DMS53 (cell line): ENCODE measurements around the gene ELOVL7.
A peak's percentile ranks its signal among the peaks of the same experiment; 100 is the strongest.
"Not testable (repeated sequence)": the region's sequence is repeated elsewhere in the genome, so short reads cannot be mapped to it uniquely, and the experiment has no call there.

Source experiments
- DNase-seq: peaks from one replicate; lab custom pipeline; 2025; lab: John Stamatoyannopoulos, UW

The ELOVL7 gene

GRCh38 chr5:60715201-60715928 lies 128.7 kb downstream of the ELOVL7 start:
- DNase-seq = not testable (repeated sequence)

DNA sequence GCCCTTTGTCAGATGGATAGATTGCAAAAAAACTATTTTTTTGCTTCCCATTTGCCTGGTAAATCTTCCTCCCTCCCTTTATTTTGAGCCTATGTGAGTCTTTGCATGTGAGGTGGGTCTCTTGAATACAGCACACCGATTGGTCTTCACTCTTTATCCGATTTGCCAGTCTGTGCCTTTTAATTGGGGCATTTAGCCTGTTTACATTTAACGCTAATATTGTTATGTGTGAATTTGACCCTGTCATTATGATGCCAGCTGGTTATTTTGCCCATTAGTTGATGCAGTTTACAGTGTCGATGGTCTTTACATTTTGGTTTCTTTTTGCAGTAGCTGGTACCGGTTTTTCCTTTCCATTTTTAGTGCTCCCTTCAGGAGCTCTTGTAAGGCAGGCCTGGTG lies 131.1 kb downstream of the ELOVL7 start:
- DNase-seq = no peak

GRCh38 chr5:60711892-60712291 lies 132.2 kb downstream of the ELOVL7 start:
- DNase-seq = not testable (repeated sequence)

DNA sequence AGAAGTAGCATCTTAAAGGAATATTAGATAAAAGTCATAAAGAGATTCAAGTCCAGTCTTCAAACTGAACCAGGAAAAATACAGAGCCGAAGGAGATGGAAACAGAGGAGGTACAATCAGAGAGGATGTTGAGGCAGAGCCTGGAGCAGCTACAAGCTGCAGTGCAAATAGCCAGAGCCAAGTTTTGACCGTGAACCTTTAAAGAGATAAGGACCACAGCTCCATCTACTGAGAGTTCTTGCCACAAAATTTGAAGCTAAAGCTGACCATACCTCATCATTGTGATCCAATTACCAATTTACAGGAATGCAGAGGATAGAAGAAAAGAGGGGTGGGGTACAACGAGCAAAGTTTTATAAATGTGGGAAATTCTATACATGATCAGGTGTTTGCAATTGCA lies 133.7 kb downstream of the ELOVL7 start:
- DNase-seq = no peak

DNA sequence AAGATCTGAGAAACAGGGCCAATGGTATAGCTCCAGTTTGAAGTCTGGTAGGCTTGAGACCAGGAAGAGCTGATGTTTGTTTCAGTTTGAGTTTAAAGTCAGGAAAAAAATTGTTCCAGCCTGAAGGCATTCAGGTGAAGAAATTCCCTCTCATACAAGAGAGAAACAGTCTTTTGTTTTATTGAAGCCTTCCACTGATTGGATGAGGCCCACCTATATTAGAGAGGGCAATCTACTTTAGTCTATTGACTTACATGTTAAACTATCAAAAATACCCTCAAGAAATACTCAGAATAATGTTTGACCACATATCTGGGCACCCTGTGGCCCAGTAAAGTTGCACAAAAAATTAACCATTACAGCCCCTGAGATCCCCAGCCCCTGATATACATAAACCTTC lies 138.9 kb downstream of the ELOVL7 start:
- no peak for DNase-seq

DNA sequence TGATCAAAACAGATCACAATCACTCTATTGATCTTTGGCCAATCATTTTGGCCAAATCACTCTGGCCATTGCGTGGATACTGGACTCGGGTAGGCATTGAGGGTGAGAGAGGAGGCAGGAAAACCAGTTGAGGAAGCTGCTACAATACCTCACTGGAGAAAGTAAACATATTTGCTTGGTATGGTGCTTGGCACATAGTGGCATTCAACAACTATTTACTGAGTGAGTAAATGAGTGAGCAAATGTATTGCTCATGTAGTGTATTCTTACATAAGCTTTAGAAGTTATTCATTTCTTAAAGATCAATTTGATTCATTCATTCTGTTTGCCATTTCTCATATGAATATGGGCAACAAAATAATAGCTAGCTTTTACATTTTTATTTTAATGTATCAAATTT lies 140.1 kb downstream of the ELOVL7 start:
- DNase-seq = peak; percentile 71
